Mucosa of gallbladder (tissue), 1 donor: ENCODE data around the gene PFN3. TPM values are rescaled to one million over a fixed set of nuclear protein-coding genes. Genes with fewer than 3 reads are reported as not detected.

Experiments
- DNase-seq: peaks from one replicate; pipeline ENCODE4 v3.0.0-alpha.2; 2020; ENCODE audit warnings: low spot score
- total RNA-seq: library from RNA; stranded (reverse); gene quantifications from one replicate; pipeline ENCODE4 v1.2.1, GENCODE V29; 2021
- donor health status: DM: no; HTN: no; CAD: no.

Gene PFN3, protein sequence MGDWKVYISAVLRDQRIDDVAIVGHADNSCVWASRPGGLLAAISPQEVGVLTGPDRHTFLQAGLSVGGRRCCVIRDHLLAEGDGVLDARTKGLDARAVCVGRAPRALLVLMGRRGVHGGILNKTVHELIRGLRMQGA
- not detected for total RNA-seq

- peak; percentile 63 for DNase-seq
Observed at GRCh38 chr5:177399997-177400868, at the start of gene PFN3. Gene PFN3 (minus strand): TSS chr5:177400661. CDS start chr5:177400576, 85 bp downstream.

GRCh38 chr5:177449140-177450061, 48.9 kb upstream of the PFN3 start:
- DNase-seq = no peak

GRCh38 chr5:177448244-177448950, 47.9 kb upstream of the PFN3 start:
- DNase-seq = no peak

GRCh38 chr5:177447611-177448243, 47.3 kb upstream of the PFN3 start:
- peak; percentile 47 for DNase-seq

GRCh38 chr5:177447066-177447610, 46.7 kb upstream of the PFN3 start:
- DNase-seq = peak; percentile 45

- DNase-seq = peak; percentile 56
Observed at GRCh38 chr5:177446200-177447065, 46.0 kb upstream of the PFN3 start, which contains the start of gene PRR7. Gene PRR7 (plus strand): TSS chr5:177446814. CDS start chr5:177455068, 8,254 bp downstream.

DNA sequence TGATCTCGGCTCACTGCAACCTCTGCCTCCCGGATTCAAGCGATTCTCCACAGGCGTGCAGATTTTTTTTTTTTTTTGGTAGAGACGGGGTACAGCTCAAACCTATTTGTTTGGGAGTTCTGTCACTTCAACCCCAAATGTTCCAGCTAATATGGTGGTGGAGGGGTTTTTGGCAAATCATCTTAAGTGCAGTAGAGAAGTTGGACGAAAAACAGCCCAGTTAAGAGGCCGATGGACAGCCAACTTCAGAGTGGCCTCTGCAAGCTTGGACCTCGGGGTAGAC, 45.4 kb upstream of the PFN3 start:
- no peak for DNase-seq

DNA sequence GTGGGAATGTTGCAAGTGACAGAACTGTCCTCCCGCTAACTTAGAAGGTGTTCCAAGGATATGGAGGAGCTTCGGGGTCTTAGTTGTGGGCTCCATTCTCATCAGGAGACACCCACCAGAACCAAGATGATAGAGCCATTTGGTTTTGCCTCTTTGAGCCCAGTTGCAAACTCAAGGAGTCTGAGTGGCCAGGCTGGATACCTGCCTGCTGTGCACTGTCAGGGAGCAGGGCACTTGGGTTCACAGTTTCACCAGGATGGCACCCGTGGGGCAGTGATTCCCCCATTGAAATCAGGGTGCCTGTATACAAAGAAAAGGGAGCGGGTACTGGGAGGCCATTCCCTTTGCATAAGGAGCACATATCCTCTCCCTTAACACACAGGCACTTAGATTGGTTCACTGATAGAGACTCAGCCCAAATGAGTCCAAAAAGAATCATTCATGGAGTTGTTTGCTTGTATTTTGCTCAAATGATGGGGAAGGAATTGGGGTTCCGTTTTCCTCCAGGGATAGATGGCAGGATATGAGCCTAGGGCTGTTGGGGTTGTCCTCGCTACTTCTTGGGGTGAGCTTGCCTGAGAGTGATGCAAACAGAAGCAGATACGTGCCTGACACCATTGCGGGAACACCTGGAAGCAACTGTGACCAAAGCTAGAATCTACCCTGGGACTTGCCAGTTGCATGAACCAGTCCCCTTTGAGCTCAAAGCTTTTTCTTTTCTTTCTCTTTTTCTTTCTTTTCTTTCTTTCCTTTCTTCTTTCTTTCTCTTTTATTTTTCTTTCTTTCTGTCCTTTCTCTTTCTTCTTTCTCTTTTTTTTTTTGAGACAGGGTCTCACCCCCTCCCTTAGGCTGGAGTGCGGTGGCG, 44.8 kb upstream of the PFN3 start:
- no peak for DNase-seq

GRCh38 chr5:177444106-177445051, 43.9 kb upstream of the PFN3 start:
- DNase-seq = no peak

- DNase-seq = no peak
Observed at GRCh38 chr5:177443144-177443983, 42.9 kb upstream of the PFN3 start.

DNA sequence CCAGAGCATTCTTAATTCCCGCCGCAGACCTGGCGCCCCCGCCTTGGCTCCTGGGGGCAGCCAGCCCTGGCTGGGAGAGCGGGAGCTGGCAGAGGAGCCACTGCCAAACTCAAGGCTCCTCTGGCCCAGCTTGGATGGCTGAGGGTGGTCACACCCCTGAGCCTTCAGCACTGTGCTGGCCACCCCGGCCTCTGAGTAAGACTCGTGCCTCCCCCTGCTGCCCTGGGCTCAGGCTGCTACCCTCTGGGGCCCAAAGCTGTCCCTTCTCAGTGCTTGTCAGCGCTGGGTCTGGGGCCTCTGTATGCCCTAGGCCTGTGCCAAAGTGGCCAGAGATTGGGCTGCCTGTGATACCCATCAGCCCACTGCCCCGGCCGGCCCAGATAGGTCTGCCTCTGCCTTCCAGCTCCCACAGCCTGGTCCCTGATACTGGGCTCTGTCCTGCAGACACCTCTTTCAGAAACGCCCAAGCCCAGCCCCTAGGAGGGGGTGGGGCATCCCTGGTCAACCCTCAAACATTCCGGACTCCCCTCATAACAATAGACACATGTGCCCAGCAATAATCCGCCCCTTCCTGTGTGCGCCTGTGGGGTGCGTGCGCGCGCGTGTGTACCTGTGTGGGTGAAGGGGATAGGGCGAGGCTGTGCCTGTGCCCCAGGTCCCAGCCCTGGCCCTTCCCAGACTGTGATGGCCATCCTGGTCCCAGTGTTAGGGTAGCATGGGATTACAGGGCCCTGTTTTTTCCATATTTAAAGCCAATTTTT, 41.8 kb upstream of the PFN3 start:
- no peak for DNase-seq

DNA sequence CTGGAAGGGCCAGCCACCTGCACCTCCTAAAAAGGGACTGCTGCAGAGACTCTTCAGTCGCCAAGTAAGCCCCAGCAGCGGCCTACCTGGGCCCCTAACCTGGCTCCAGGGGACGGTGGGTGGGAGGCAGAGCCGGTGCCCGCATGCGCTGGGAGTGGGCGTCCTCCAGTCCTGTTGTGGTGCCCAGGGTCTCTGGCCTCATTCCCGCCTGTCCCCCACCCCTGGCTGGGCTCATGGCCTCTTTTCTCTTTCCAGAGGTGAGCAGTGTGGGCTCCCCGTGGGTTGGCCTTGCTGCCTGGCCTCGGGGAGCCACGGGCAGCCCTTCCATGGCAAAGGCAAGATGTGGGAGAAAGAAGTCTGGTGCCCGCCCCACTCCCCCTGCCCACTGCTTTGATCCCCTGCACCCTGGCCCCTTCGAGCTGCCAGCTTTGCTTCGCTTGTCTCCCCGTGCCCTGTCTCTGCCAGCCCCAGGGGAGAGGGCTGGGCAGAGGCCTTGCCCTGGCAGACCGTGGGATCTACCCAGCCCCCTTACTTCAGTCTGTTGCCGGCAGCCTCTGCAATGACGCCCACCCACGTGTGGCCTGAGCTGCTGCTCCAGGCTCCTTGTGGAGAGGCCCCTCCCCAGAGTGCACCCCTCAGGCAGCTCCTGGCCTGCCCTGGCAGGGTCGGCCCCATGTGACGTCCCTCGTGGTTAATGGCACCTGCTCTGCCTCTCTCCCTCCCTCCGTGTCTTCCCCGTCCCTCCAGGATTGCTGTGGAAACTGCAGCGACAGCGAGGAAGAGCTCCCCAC, 40.7 kb upstream of the PFN3 start:
- DNase-seq = no peak

- no peak for DNase-seq
Observed at GRCh38 chr5:177440211-177440989, 39.9 kb upstream of the PFN3 start.

GRCh38 chr5:177439518-177440053, 39.1 kb upstream of the PFN3 start:
- DNase-seq = no peak
